ENCODE data around the gene TNFAIP8L3.

The TNFAIP8L3 gene

DNA sequence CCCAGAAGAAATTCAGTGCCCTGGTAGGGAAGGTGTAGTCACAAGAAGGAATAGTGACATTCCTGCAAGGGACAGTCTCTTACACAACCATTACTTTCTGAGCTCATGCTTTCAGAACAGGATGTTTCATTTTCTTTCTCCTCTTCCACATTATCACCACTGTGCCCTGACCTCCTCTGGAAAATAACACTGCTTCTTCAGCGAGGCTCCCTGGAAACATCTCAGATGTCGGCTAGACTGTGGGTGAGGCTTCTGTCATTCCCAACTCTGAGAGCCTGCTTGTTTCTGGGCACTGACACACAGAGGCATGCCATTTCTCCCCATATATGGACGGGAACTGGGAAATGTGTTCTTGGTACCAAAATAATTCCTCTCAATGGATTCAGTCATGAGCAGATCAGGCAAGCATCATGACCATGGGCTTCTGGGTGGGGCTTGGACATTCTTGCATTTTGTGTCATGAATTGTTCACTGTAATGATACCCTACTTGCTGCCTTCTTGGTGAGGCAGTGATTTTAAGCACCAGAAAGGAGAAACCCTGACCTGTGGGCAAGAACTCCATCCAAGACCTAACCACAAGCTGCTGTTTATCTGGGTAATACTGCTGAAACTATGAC lies 14.3 kb upstream of the TNFAIP8L3 start:
- no peak overlapping the region for H3K4me2 ChIP-seq (ENCODE audit: low read depth, low read length, poor library complexity, severe bottlenecking)
- H3K36me3 ChIP-seq (ENCODE audit: low read length) = no peaks in the 10 kb centered on the region
- no peaks in the 10 kb centered on the region for H3K9me2 ChIP-seq (replicated peaks; ENCODE audit: insufficient read depth, low read length)
- no peaks in the 10 kb centered on the region for H3K27me3 ChIP-seq (ENCODE audit: low read length)
- H3K79me2 ChIP-seq (ENCODE audit: insufficient read depth, low read length) = no peaks in the 10 kb centered on the region
- H4K20me1 ChIP-seq (ENCODE audit: low read depth, low read length) = no peaks in the 10 kb centered on the region
- no peak overlapping the region for H2AFZ ChIP-seq (ENCODE audit: low read depth, low read length, severe bottlenecking)
- H3F3A ChIP-seq (ENCODE audit: insufficient read depth) = no peaks in the 10 kb centered on the region
- H3K4me3 ChIP-seq (ENCODE audit: insufficient read depth, low read length, poor library complexity, severe bottlenecking) = no peak overlapping the region
- H3K9ac ChIP-seq (ENCODE audit: low read length) = no peak overlapping the region
- H3K9me3 ChIP-seq (ENCODE audit: insufficient read depth, low read length) = no peaks in the 10 kb centered on the region
- TF ChIP-seq, protein P1, sequence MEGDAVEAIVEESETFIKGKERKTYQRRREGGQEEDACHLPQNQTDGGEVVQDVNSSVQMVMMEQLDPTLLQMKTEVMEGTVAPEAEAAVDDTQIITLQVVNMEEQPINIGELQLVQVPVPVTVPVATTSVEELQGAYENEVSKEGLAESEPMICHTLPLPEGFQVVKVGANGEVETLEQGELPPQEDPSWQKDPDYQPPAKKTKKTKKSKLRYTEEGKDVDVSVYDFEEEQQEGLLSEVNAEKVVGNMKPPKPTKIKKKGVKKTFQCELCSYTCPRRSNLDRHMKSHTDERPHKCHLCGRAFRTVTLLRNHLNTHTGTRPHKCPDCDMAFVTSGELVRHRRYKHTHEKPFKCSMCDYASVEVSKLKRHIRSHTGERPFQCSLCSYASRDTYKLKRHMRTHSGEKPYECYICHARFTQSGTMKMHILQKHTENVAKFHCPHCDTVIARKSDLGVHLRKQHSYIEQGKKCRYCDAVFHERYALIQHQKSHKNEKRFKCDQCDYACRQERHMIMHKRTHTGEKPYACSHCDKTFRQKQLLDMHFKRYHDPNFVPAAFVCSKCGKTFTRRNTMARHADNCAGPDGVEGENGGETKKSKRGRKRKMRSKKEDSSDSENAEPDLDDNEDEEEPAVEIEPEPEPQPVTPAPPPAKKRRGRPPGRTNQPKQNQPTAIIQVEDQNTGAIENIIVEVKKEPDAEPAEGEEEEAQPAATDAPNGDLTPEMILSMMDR (IDR thresholded peaks at IDR 0.05; ENCODE audit: insufficient read depth, low read length, poor library complexity, severe bottlenecking) = no peak
- no peak for TF ChIP-seq EZH2phosphoT487 (conservative IDR thresholded peaks at IDR 0.05; ENCODE audit: low read length)
- no peak overlapping the region for H3K27ac ChIP-seq (ENCODE audit: low read depth, low read length)

DNA sequence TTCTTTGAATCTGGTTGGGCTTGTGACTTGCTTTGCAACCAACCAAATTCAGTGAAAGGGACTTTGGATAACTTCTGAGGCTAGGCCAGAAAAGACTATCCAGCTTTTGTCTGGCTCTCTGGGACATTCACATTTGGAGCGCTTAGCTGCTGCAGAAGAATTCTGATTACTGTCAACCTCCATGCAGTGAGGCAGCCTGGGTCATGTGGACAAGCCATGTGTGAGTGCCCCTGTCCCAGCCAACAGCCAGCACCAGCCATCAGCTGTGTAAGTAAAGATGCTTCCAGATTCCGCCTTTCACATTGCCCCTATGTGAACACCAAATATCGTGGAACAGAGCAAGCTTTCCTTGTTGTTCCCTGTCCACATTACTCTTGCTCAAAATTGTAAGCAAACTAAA lies 12.9 kb upstream of the TNFAIP8L3 start:
- H3K9me2 ChIP-seq (replicated peaks; ENCODE audit: insufficient read depth, low read length) = no peaks in the 10 kb centered on the region
- H3K27me3 ChIP-seq (ENCODE audit: low read length) = no peaks in the 10 kb centered on the region
- H3F3A ChIP-seq (ENCODE audit: insufficient read depth) = no peaks in the 10 kb centered on the region
- H3K9ac ChIP-seq (ENCODE audit: low read length) = no peak overlapping the region
- H3K27ac ChIP-seq (ENCODE audit: low read depth, low read length) = no peak overlapping the region
- no peak for TF ChIP-seq EZH2phosphoT487 (conservative IDR thresholded peaks at IDR 0.05; ENCODE audit: low read length)
- TF ChIP-seq, protein P1 (IDR thresholded peaks at IDR 0.05; ENCODE audit: insufficient read depth, low read length, poor library complexity, severe bottlenecking) = no peak
- no peak overlapping the region for H2AFZ ChIP-seq (ENCODE audit: low read depth, low read length, severe bottlenecking)
- H3K9me3 ChIP-seq (ENCODE audit: insufficient read depth, low read length) = no peaks in the 10 kb centered on the region
- no peaks in the 10 kb centered on the region for H4K20me1 ChIP-seq (ENCODE audit: low read depth, low read length)
- no peaks in the 10 kb centered on the region for H3K79me2 ChIP-seq (ENCODE audit: insufficient read depth, low read length)
- H3K4me2 ChIP-seq (ENCODE audit: low read depth, low read length, poor library complexity, severe bottlenecking) = no peak overlapping the region
- H3K36me3 ChIP-seq (ENCODE audit: low read length) = no peaks in the 10 kb centered on the region
- H3K4me3 ChIP-seq (ENCODE audit: insufficient read depth, low read length, poor library complexity, severe bottlenecking) = no peak overlapping the region

DNA sequence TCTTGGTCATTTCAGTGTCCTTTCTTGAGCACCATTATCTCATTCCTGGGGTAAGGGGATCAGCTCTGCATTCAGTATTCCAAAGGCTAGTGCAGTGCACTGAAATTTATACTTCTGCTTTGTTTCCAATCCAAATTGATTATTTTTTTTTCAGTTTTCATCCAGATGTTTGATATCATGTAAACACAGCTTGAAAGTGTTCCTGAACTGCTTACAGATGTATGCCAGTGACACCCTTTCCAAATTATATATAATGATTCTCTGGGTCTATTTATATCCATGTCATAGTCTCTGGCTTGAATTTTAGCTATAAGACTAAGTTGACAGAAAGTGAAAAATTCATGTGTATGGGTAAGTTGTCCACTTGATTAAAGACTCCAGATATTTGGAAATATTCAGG lies 11.8 kb upstream of the TNFAIP8L3 start:
- no peak overlapping the region for H3K9ac ChIP-seq (ENCODE audit: low read length)
- H3F3A ChIP-seq (ENCODE audit: insufficient read depth) = no peaks in the 10 kb centered on the region
- H3K79me2 ChIP-seq (ENCODE audit: insufficient read depth, low read length) = no peaks in the 10 kb centered on the region
- no peak overlapping the region for H3K27ac ChIP-seq (ENCODE audit: low read depth, low read length)
- no peak overlapping the region for H3K4me3 ChIP-seq (ENCODE audit: insufficient read depth, low read length, poor library complexity, severe bottlenecking)
- no peak for TF ChIP-seq EZH2phosphoT487 (conservative IDR thresholded peaks at IDR 0.05; ENCODE audit: low read length)
- TF ChIP-seq, protein P1 (IDR thresholded peaks at IDR 0.05; ENCODE audit: insufficient read depth, low read length, poor library complexity, severe bottlenecking) = no peak
- no peak overlapping the region for H2AFZ ChIP-seq (ENCODE audit: low read depth, low read length, severe bottlenecking)
- no peaks in the 10 kb centered on the region for H3K27me3 ChIP-seq (ENCODE audit: low read length)
- no peaks in the 10 kb centered on the region for H4K20me1 ChIP-seq (ENCODE audit: low read depth, low read length)
- no peaks in the 10 kb centered on the region for H3K9me2 ChIP-seq (replicated peaks; ENCODE audit: insufficient read depth, low read length)
- H3K36me3 ChIP-seq (ENCODE audit: low read length) = no peaks in the 10 kb centered on the region
- H3K9me3 ChIP-seq (ENCODE audit: insufficient read depth, low read length) = no peaks in the 10 kb centered on the region
- no peak overlapping the region for H3K4me2 ChIP-seq (ENCODE audit: low read depth, low read length, poor library complexity, severe bottlenecking)

Data from SU-DHL-6 (cell line).